HG03159 (cell line): ENCODE data around the gene TARP.

ENCODE experiments used
- ATAC-seq: cut with Tn5 transposase; IDR thresholded peaks from one replicate; pipeline ENCODE4 v1.9.1; 2021; ENCODE audit warnings: mild to moderate bottlenecking, moderate library complexity; ENCODE audit not compliant: unreplicated experiment

The TARP gene

DNA sequence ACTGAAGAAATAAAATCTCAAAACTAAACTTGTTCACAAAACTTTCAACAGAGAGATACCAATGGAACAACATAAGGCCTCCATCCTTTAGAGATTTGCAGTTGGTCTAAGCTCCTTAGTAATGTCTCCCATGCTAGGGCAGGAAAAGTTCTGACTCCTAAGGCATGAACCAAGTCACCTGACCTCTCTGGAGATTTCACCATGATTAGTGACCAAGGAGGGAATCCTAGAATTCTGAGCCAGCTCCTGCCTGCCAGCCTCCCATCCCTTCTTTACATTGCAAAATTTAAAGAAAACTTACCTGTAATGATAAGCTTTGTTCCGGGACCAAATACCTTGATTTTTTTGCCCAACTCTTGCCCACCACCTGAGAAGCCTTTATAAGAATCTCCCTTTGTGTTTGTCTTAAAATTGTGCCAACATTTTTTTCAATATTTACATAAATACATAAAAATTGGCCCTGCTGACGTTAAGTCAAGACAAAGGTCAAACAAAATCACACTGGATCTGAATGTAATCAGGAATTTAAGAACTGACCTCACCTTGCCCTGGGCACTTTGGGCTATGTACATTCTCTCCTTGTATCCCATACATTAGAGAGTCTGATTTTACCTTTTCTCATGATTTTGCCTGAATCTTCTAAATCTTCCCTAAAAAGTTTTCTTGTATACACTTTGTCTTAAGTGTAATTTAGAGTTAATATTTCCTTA, at the start of gene TARP:
TARP (minus strand) TSS at position 351 of the 710 bp plus-strand sequence.
- no peak for ATAC-seq

DNA sequence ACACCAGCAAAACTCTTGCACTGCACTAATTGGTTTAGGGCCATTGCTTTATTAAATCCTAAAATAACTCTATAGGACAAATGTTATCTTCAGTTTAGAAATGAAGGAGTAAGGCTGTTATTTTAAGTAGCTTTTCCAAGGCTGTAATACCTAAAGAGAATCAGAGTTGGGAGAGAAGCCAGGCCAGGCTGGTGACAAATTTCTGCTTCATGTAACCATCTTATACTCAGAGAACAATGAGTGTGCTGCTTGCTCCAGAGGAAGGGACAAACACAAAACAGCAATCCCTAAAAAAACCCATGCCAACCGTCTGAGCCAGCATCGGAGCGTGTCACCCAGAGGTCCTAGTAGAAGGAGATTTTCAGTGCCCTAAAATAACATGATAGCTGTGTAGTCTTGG, 49.7 kb upstream of the TARP start:
- no peak for ATAC-seq

DNA sequence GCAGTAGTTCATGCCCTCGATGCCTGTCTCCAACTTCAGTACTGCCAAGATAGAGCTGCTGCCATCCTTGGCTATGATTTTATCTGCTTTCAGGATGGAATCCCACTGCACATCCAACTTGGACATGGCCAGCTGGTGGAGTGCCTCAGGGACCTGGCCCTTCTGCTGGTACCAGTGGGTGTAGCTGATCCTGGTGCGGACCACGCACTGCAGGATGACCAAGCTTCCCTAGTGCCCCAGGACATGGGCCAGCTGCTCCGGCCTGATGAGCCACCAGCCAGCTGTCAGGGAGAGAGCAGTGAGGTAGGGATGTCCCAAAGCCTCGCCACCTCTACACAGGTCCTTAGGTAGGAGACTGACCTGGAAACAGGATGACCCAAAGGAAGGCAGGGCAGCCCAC, 49.0 kb upstream of the TARP start:
- ATAC-seq = no peak

DNA sequence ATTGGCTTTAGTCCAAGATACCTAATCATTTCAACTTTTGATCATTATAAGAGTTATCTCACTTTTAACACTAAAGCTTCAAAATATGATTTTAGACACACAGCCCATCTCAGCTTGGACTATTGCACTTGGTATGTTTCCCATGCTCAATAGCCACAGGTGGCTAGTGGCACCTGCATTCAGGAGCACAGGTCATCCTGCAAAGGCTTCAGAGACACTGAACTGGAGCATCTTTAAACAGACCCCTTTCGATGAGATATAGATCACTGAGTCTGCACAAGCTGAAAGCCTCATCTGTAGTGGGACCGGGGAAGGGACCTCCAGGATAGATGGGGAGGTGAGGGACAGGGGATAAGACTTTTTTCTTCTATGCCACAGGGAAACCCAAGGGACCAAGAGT, 48.5 kb upstream of the TARP start:
- no peak for ATAC-seq

DNA sequence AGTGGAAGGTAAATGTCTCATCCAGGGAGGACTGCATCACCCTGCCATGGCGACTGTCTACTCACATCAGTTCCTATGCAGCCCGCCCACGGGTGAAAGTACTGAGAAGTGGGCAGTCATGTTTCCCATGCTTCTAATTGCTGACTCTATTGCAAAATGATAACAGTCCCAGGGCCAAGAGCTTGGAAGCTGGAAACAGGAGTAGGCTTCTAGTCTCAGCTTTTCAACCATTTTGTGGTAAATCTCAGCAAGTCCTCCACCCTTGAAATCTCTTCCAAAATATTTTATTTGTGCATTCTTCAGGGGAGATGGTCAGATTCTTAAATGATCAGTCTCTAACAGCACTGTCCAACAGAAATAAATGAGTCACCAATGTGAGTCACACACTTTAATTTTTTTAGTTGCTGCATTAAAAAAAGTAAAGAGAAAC, 48.1 kb upstream of the TARP start:
- ATAC-seq = no peak

DNA sequence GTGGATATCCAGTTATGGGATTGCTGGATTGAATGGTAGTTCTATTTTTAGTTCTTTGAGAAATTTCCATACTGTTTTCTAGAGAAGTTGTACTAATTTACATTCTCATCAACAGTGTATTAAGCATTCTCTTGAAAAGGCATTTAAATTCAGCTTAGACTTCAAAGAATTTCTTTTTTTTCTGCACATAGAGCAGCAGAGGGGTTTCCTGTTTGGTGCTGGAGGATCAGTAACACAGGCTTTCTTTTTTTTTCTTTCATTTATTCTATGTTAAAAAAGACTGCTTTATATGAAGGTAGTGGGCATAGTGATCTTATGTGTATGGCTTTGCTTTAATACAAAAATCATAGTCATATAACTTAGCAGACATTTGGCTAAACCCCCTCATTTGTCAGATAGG, 47.6 kb upstream of the TARP start:
- ATAC-seq = no peak

DNA sequence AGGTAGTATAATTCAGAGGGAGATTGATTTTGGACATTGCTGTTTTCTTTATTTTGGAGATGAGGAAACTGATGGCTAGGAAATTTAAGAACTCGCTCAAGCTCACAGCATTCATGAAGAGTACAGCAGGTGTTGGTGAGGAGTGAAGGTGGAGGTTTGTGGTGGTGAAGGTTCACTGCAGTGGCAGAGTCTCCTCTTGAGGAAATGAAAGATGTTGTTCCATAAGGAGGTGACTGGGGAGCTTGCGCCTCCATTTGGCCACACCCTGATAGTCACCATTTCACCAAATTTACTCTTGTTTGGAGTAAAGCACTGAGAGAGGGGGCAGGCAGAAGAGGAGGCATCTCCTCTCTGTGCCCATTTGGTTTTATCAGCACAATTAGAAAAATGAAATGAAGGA, 46.4 kb upstream of the TARP start:
- ATAC-seq = no peak

DNA sequence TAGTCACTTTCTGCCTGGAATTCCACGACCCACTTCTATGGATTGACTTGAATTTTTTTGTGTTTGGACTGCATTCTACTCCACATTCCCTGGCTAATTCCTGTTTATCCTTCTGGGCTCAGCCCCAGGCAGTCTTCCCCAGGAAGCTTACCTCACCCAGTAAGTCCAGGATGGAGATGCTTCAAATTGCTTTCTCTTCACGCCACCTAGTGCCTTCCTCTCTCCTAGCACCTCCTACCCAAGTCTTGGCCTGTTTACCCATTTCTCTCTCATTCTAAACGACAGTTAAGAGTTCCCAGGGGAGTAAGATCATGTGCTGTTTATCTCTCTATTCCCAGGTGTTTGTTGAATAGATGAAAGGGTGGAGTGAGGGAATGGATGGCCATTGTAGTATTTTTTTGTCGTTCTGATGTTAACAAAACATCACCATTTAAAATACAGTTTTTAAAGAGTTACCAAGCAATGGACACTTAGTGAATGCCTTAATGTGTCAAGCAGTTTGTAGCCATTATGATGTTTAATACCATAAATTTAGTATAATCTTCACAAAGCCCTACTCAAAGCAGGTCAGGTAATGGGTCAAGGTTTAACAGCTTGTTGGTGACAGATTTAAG, 45.5 kb upstream of the TARP start:
- ATAC-seq = peak; percentile 83

DNA sequence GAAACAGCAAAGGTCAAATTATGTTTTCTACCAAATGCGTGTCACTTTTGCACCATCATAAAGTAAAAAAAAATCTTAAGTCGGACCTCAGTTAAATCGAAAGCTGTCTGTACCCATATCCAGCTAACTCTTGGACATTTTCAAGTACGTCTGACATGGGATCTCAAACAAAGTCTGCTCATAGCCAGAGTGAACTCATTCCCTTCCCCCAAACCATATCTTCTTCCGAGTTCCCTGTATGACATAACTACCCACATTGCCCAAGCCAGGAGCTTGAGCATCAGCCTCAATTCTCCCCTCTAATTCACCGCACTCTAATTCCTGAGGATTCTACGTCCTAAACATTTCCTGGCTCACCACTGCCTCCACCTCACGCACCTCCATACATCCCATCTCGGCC, 44.8 kb upstream of the TARP start:
- no peak for ATAC-seq

DNA sequence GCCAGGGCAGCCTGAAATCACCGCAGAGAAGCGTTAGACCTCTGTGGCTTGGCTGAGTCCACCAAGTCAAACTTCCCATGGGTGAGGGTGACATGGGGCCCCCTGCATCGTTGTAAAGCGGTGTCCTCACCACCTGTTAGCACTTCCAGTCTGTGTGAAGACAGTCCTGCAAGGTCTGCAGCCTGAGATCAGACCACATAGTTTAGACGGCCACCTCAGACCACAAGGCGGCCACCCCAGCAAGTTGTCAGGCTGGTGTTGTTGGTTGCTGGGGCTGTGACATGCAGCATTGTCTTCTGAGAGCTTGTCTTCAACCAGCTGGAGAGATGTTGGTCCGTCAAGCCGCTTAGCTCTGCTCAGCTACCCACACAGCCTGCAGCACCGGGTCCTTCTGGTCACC, 44.1 kb upstream of the TARP start:
- no peak for ATAC-seq

DNA sequence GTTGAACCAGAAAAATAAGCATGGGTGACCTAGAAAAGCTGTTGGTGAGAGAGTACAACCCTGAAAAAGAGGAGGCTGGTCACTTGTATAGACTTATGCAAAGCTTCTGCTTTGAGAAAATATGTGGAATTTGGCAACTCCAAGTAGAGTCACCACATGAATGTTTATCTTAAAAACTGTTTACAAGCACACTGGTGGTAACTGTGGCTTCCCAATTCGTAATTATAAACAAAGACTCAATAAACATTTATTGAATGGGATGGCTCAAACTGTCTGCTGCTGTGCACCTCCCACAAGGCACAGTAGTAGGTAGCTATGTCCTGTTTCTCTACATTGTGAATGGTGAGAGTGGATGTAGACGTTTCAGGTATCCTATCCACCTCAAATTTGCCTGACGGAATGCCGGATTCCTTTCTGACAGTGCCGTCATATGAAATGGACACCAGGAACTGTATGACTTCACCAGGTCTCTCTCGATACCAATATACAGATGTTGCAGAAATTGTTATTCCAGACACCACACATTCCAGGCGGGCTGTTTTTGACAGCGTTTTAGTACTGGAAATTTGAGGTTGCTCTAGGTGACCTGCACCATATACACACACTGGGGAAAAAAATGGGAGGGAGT, 43.4 kb upstream of the TARP start:
- ATAC-seq = no peak

DNA sequence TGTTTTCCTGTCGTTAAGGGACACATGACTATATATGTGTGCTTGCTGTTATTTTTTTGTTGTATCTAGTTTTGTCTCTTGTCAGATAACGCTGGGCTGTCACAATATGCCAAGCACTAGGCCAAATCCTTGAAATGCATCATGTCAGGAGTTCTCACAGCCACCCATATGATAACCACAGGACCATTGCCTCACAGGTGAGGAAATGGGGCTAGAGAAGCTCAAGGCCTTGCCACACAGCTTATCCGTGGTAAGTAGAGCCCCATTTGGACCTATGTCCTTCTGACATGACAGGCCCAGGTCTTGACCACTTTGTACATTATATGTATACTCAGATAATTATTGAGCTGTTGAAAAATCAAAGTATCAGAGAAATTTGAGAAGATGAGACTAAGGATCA, 42.0 kb upstream of the TARP start:
- no peak for ATAC-seq

DNA sequence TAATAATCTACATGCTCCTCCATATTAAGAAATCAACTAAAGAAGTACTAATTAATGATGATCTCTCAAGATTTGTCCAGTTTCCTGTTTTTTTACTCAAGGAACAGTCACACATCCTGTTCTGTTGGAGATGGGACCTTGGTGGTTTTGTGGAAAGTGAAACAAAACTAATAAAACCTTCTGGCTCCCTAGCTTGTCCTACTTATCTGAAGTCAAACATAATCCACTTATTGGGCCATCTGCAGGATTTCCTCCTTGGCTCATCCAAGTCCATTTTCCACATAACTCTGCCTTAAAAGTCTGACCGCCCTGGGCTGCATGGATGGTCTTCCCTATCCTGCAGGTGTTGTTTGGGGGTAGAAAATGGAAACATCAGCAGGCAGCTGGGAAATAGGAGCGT, 39.4 kb upstream of the TARP start:
- no peak for ATAC-seq

DNA sequence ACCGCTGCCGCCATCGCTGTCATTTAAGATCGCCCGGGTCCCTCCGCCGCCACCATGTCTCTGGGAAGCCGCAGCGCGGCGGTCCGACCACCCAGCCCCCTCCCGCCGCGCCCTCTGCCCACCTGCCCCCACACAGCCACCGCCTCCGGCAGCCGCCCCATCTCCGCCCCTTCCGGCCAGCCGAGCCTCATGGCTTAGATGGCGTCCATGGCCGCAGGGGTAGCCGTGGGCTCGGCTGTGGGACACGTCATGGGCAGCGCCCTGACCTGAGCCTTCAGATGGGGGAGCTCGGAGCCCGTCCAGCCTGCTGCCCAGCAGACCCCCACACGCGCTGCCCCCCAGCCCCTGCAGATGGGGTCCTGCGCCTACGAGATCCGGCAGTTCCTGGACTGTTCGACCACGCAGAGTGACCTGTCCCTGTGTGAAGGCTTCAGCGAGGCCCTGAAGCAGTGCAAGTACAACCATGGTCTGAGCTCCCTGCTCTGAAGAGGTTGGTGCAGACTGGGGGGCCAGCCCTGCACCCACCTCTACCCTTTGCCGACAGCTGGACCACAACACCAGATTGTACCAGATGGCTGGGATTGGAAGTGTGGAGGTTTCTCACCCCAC, 38.0 kb upstream of the TARP start:
- ATAC-seq = no peak

DNA sequence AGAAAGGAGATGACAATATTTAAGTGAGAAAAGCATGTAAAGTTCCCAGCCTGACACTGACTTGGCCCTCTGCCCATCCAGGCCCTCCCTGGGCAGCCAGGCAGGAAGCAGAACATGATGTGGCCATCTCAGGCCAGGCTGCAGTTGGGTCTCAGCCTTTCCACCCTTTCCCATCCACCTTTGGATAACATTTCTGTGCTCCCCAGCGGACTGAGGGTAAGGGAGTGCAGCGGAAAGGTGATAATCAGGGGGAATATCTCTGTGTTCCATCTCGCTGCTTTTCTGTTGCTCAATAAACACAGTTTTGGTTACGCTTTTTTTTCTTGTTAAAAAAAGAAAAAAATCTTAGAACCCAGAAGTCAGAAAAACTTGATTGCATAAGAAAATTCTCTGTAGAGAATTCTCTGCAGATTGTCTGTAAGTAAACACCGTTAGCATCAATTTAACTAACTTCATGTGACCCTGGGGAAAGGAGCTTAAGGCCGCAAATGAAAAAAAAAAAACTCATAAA, 37.2 kb upstream of the TARP start:
- ATAC-seq = no peak

DNA sequence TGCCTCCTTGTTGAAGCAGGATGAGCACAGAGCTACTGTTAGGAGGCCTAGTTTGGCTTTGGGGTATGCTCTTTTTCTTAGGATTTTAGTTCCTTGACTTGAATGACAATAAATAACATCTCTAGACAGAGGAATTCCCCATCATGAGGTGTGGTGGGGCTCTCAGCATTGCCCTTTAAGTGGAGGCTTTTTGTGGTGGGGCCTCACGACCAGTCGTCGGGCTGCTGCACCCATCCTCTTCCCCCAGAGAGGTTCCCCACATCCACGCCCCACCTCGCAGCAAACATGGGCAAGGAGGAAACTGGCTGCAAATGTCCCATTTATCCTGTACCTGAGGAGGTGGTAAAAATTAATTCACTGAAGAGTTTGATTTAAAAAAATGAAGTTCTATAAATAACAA, 36.1 kb upstream of the TARP start:
- no peak for ATAC-seq

DNA sequence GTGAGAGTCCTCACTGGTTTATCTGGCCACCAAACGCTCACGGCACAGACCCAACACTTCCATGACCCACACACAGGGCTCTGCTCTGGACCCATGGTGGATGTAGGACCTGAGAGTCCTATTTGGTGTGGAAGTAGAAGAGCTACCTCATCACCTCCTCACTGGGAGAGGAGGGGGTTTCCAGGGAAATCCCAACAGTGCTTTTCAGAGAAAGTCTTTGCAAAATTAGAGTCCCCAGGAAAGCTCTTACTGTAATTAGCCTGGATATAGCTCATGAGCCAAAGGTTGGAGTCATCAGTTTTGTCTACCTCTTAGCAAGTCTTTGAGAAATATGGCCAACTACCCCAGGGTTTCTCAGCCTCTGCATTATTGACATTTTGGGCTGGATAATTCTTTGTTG, 34.7 kb upstream of the TARP start:
- ATAC-seq = no peak

DNA sequence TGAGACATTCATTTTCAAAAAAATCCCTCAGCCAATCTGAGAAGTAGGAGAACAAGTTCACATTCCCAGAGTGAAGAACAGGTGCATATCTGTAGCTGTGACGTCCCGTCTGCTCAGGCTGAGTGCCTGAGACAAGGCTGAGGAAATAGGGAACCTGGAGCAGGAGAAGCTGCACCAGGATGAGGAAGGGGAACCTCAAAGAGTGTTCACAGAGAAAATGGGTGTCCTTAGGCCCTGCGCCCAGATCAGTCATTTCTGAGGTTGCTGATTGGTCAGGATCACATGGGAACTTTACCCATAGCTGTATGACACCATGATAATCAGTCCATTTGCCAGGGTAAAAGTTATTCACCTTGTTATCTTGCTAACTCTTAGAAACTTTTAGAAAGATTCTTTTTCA, 34.2 kb upstream of the TARP start:
- no peak for ATAC-seq

DNA sequence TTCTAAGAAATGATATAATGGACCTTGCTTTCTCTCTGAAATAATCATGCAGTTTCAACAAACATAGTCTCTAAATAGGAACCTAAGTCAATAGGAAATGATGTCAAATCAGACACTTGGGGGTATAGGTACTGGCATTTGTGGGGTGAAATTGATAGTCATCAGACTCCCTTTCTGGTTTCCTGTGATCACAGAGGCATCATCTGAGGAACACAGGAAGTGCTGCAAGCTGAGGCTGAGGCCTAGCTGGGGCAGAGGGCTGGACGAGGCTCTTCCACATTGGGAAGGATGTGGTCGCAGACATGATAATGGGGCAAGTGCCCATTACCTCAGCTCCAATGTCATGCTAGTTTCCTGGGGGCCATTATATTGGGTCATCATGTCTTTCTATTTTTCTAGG, 33.5 kb upstream of the TARP start:
- ATAC-seq = no peak

DNA sequence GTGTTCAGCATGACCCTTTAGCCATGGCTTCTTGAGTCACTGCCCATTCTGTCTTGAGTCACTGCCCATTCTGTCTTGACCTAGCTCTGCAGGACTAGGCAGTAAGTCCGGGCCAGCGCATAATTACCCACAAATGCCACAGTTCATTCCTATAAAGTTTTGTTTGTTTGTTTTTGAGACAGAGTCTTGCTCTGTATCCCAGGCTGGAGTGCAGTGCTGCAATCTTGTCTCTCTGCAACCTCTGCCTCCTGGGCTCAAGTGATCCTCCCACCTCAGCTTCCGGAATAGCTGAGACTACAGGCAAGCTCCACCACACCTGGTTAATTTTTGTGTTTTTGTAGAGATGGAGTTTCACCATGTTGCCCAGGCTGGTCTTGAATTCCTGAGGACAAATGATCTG, 32.7 kb upstream of the TARP start:
- no peak for ATAC-seq

DNA sequence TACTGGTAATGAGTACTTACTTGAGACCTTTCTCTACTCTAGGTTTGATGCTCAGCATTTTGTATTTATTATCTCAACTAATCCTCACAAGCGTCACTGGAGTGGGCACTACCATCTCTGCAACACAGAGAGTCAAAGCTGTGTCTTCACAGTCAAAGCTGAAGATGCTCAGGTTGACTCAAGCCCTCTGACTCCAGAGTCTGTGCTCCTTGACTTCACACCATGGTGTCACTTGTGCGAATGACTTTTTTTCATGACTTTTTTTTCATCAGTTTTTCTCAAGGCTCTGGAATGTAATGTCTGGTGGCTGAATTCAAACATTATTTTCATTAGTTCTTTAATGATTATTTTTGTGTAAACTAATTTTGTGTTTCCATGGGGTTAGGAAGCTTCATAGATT, 30.4 kb upstream of the TARP start:
- ATAC-seq = no peak

DNA sequence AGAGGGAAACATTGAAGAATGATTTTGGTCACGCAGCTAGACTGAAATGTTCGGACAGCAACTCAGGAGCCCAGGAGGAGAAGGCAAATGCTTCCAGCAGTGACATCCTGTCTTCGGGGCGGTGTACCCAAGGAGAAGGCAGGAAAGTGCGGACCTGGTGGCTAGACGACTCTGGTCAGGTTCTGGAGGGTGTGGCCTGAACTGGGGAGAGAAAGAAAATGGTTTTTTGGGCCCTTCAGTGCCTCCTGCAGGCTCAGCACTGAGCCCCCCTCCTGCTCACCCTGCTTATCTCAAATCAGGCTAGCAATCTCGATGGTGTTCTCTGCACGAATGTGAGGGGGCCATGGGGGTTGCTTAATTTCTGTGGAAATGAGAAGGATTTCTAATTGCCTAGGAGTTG, 26.7 kb upstream of the TARP start:
- ATAC-seq = no peak
